Measurements from ENCODE around the gene GJB6.
"Not testable (repeated sequence)": the region's sequence is repeated elsewhere in the genome, so short reads cannot be mapped to it uniquely, and the experiment has no call there.

GJB6 gene

GRCh38 chr13:20231839-20232555 is at the start of gene GJB6:
TSS of gene GJB6 (minus strand) at chr13:20232319. CDS start at chr13:20223480, 8,839 bp downstream.
- no peak for DNase-seq

- DNase-seq, result not testable (repeated sequence)
Measured at GRCh38 chr13:20276901-20277300, 44.8 kb upstream of the GJB6 start.

DNA sequence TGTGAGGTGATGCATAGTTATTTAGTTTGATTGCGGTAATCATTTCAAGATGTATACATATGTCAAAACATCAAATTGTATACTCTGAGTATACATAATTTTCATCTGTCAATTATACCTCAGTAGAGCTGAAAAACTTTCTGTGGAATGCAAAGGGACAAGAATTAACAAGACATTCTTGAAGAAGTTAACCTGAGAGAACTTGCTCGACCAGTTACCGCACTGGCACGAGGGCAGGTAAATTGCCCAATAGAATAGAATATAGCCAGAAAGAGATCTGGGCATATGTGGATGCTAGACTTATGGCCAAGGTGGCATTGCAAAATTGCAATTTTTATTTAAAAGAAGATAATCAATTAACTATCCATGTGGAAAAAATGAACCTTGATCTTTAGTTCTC is 42.3 kb upstream of the GJB6 start:
- no peak for DNase-seq

- no peak for DNase-seq
Measured at GRCh38 chr13:20272588-20273171, 40.6 kb upstream of the GJB6 start.

GRCh38 chr13:20272104-20272503 is 40.0 kb upstream of the GJB6 start:
- no peak for DNase-seq

GRCh38 chr13:20271441-20271840 is 39.3 kb upstream of the GJB6 start:
- no peak for DNase-seq

GRCh38 chr13:20270163-20270865 is 38.2 kb upstream of the GJB6 start:
- DNase-seq, result no peak

DNA sequence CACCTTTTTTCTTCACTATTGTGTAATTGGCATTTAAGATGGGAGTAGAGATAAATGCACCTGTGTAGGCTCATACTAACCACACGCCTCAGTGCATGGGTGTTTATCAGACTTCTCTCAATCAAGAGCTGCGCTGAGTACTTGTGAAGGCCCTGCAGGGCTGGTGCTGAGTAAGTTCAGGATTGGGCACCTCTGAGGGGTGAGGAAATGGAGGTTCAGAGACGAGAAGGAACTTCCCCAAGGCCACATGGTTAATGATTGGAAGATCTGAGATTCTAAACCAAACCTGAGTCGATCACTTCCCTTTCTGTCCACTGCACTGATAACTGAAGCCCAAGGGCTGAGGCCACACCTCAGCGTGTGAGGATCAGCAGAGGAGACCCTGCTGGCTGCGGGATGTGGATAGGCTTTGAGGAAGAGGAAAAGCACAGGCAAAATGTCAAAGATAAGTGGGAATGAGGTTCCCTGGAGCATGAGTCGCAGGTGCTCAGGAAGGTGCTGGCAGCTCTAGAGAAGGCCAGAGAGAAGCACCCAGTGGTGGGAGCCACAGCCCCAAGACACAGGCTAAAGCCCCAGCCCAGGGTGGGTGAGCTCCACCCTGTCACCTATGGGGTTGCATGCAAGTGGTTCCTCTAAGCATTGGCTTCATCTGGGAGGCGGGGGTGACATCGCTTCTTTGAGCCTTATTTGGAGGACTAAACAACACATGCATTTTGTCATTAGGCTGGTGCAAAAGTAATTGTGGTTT is 32.3 kb upstream of the GJB6 start:
- DNase-seq, result no peak

DNA sequence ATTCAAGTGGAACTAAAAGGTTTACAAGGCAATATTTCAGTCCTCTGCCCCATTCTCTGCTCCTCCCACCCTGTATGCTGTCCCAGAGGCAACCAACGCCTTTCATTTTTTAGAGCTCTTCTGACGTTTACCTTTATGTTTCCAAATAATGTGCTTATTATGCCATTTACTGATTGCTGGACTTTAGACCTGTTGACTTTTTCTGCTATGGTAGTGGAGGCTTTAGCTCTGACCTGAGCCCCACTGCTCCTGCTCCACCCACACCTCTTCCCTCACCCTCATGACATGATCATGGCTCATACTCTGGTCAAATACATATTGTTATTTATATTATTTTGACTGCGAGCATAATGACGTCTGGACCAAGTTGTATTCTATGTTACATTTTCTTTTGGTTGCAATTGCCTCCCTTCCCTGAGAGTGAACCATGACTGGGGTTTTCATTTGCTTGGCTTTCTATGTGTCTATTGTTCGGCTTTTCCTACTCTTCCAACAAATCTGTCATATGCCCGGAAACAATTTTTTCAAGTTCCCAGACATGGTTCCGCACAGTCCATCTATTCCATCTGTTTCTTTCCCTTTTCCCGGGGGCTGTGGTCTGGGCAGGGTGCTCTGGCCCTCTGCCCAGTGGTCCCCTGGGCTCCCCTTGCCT is 31.4 kb upstream of the GJB6 start:
- DNase-seq, result no peak

GRCh38 chr13:20258963-20259288 is 26.8 kb upstream of the GJB6 start:
- no peak for DNase-seq

GRCh38 chr13:20258208-20258962 is 26.3 kb upstream of the GJB6 start:
- DNase-seq, result no peak

- DNase-seq, result no peak
Measured at GRCh38 chr13:20254076-20254475, 22.0 kb upstream of the GJB6 start.

DNA sequence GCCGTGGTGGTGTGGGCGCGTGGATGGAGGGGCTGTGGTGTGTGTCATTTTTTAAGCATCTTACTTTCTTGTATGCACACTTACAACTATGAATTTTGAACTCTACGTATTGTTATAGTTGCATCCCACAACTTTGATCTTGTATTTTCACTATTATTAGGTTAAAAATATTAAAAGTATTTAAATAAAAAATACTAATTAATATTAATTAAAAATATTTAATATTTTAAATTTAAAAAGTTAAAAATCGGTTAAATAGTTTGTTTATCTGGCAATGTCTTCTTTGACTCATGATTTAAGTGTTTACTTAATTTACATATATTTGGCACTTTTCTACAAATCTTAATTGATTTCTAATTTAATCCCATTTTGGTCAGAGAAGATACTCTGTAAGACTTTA is 17.8 kb upstream of the GJB6 start:
- no peak for DNase-seq

- no peak for DNase-seq
Measured at GRCh38 chr13:20247963-20248362, 15.8 kb upstream of the GJB6 start.

DNA sequence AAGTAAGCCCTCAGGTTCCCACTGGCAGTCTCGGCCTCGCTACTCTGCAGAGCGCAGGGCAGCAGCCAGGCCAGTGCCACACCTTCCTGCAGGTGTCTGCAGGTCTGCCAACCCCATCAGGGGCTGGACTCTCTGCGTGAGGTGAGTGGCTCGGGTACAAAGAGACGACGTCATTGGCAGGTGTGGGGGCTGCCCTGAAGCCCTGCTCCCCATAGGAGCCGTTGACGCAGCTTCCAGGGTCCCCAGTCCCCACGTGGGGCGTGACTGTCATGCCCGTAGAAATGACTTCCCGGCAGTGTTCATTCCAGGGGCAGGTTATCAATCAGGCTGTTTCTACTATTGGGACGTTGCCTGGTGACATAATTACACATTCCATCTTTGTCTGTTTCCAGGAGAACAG is 15.3 kb upstream of the GJB6 start:
- no peak for DNase-seq

DNA sequence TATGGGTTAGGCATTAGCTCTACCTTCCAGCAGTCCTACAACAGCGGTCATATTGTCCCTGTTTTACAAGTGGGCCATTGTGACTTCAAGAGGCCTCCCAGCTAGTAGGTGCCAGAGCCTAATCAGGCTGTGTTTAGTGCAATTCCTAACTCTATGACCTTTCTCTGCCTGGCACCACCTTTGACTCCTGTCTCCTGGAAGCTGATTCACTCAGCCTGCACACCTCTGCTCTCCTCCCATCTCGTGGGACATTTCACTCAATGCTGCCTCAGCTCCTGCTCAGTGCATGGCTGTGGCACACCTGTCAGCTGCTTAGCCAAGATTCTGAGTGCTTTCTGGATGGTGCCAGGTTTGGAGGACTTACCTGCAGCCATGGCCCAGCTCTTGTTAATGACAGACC is 9.5 kb upstream of the GJB6 start:
- DNase-seq, result no peak

GRCh38 chr13:20239748-20240147 is 7.6 kb upstream of the GJB6 start:
- DNase-seq, result no peak

GRCh38 chr13:20232556-20233277 is 598 bp upstream of the GJB6 start:
- no peak for DNase-seq

DNA sequence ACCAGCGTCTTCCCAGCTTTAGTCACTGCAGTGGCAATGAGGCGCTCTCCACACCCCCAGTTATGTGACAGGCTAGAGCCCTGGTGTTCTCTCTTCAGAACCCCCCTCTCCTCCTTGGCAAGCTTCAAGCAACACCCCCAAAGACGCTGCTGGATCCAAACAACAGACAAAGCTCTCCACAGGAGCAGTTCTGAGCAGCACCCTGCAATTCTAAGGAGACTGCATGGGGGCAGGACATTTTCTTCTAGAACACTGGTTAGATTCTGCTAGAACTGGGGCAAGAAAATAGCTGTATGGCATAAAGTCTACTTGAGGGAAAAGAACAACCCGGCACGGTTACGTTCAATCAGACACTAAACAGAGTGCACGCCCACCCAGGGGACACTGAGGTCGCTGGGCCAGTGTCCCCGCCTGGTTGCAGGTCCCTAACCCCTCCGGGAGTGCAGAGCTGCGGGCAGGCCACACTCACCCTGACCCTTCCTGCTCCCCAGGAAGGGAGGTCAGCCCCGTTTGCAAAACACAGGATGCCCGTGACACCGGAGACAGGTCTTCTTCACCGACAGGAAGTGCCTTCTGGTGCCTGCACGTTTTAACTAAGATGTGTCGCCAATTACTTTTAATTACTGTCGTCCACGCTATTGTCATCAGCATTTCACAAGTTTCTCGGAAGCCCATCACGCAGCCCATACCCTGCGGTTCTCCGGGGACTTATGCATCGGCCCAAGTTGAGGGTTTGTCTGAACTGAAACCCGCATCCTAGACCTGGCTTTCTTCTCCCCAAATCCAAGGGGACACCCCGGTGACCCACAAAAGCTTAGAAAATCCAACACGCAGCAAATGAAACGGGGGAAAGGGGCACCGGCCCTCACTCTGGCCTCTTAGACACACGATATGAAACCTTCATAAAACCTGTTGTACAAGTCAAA is 943 bp downstream of the GJB6 start:
- DNase-seq, result no peak

- DNase-seq, result no peak
Measured at GRCh38 chr13:20227730-20228129, 4.4 kb downstream of the GJB6 start.

DNA sequence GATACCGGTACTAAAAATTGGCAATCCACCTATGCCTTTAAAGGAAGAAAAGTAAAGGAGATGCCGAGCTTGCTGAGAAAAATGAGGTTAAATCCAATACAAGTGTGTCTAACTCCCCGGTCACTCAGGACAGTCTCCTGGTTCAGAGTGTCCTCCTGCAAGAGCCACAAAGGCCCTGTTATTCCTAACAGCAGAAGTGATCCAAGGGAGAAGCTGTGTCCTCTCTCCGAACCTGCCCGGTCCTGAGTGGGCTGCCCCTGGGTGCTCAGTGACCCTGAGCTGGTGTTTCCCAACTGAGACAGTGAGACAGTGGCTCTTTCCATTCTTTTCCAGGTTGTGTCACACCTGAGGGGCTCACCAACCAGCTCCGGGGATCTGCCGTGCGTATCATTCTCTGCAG is 4.8 kb downstream of the GJB6 start:
- DNase-seq, result no peak

Data from OCI-M1 (cell line).